DMS53 treated with DMSO at 0.1 percent for 48 hours (cell line): ENCODE data around the gene UBTD2.

Experiments used
- DNase-seq: peaks from one replicate; lab custom pipeline; 2025; ENCODE audit not compliant: unreplicated experiment; lab: John Stamatoyannopoulos, UW

Gene UBTD2

DNA sequence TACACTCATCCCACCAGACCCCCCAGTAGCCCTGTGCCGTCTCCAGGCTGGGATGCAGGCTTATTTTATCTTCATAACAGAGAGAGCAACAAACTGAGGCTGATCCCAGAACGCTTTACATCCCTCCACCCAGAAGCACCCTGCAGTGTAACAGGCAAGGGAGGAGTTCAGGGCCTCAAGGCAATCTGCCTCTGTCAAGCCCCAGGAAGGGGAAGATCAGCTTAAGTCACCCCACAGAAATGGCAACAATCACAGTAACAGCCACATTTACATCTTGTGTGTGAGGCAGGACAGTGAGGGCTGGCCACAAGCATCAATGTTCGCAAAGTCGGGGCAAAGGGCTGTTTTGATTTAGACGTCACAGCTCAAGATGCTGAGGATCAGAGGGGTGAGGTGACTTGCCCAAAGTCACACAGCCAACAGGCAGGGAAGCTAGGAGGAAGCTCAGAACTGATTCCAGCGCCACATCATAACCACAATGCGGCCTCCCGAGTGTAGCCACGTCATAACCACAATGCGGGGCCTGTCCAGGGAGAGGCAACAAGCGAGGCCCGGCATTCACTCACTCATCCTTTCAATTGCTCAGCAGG, 109.9 kb downstream of the UBTD2 start:
- no peak for DNase-seq

DNA sequence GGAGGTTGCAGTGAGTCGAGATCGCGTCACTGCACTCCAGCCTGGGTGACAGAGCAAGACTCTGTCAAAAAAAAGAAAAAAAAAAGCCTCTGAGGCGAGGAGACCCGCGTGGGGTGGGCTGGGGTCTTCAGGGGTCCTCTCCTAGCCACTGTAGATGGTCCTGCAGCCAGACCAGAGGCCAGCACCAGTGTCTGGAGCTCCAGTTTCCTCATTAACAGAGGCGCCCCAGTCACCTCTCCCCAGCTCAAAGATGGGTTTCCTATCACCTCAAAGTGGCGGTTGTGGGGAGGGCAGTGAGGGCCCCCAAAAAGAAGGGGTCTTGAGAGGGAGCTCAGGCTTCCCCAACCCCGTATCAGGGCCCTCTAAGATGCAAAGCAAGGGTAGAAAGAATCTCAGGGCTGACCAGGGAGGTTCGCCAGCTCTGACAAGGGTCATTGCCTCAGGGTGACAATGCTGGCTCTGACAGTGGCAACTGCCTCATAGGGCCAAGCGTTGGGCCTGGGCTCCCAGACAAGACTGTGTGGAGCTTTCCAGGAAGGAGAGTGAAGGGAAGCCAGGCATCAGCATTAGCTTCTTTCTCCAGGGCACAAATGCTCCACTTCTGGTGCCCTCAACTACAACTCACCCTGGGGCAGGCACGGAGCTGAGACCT, 110.5 kb downstream of the UBTD2 start:
- no peak for DNase-seq

- no peak for DNase-seq
Measured at GRCh38 chr5:172171118-172171517, 112.4 kb downstream of the UBTD2 start.

DNA sequence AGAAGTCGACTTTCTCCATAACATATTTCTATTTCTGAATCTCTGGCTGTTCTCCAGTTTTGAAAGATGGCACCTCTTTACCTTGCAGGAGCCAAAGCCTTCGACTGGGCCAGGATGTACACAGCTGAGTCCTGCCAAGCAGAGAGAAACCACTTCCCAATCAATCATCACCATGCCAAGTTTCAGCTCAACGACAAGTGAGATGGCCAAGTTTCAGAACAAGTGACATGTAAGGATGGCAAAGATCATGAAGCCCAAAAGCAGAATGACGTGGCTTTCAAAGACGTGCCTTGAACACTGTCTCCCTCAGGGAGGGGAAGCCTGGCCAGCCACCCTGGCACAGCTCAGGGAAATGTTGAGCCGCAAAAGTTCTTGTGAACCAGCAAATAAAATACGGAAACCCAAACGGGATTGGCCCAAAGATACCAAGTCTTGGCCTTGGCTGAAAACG, 113.3 kb downstream of the UBTD2 start:
- no peak for DNase-seq

GRCh38 chr5:172169216-172169615, 114.3 kb downstream of the UBTD2 start:
- DNase-seq, result no peak

- DNase-seq, result no peak
Measured at GRCh38 chr5:172168311-172168710, 115.3 kb downstream of the UBTD2 start.

GRCh38 chr5:172167895-172168294, 115.7 kb downstream of the UBTD2 start:
- DNase-seq, result no peak

GRCh38 chr5:172166030-172166826, 117.3 kb downstream of the UBTD2 start:
- no peak for DNase-seq

GRCh38 chr5:172165465-172165864, 118.1 kb downstream of the UBTD2 start:
- no peak for DNase-seq

DNA sequence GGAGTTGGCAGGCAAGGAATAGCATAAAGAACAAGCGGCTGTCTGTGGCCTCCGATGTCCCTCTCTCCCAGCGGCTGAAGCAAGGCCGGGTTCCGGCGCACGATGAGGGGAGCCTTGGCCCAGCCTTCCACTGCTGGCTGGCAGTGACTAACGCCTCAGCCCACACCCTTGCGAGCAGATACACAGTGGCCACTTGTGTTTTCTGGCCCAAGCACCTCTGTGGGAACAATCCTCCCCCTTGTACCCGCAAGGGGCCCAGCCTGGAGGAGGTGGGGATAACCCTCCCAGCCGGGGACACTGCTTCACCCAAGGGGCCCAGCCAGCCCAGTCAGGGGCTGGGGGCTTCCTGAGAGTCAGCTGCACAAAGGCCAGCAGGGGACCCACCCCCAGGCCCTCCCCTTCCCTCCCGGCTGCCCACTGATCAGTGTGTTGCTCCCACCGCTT, 118.8 kb downstream of the UBTD2 start:
- DNase-seq, result no peak

- no peak for DNase-seq
Measured at GRCh38 chr5:172163346-172163745, 120.2 kb downstream of the UBTD2 start.

- DNase-seq, result no peak
Measured at GRCh38 chr5:172162987-172163343, 120.6 kb downstream of the UBTD2 start.

GRCh38 chr5:172162323-172162986, 121.1 kb downstream of the UBTD2 start:
- no peak for DNase-seq

GRCh38 chr5:172160506-172160905, 123.1 kb downstream of the UBTD2 start:
- no peak for DNase-seq
